Activated CD4-positive, alpha-beta memory T cell treated with anti-CD3 and anti-CD28 coated beads, Interleukin-2, amount 10 ng/mL, durations not matched to agents 7 days and 5 days (primary cell): ENCODE data around the gene C22orf31. TPM values are rescaled to one million over a fixed set of nuclear protein-coding genes. Genes with fewer than 3 reads are reported as not detected.
A peak's percentile ranks its signal among the peaks of the same experiment; 100 is the strongest.
"Not testable (repeated sequence)": the region's sequence is repeated elsewhere in the genome, so short reads cannot be mapped to it uniquely, and the experiment has no call there.

Source experiments
- CTCF ChIA-PET: fragments of 350-600 bp; sonication (Branson Sonifier 250); formaldehyde crosslinking; loops from one replicate; lab custom pipeline; 2021; ENCODE audit warnings: antibody characterized with exemption, inconsistent platforms; lab: Charles Lee
- POLR2A ChIA-PET: fragments of 350-600 bp; sonication (Branson Sonifier 250); formaldehyde crosslinking; loops from one replicate; lab custom pipeline; 2021; ENCODE audit warnings: antibody characterized with exemption; lab: Charles Lee
- DNase-seq: peaks from one replicate; pipeline ENCODE4 v3.0.0-alpha.2; 2020
- H3K27ac Mint-ChIP-seq: one replicate; pipeline ENCODE4 v1.8.0; 2021; ENCODE audit warnings: mild to moderate bottlenecking, mixed read lengths
- H3K27me3 Mint-ChIP-seq: one replicate; pipeline ENCODE4 v1.8.0; 2021; ENCODE audit warnings: mixed read lengths
- H3K36me3 Mint-ChIP-seq: one replicate; pipeline ENCODE4 v1.8.0; 2021; ENCODE audit warnings: low read depth, mixed read lengths
- H3K4me1 Mint-ChIP-seq: one replicate; pipeline ENCODE4 v1.8.0; 2021; ENCODE audit warnings: mixed read lengths
- H3K4me3 Mint-ChIP-seq: one replicate; pipeline ENCODE4 v1.8.0; 2021; ENCODE audit warnings: mild to moderate bottlenecking, mixed read lengths
- H3K9me3 Mint-ChIP-seq: one replicate; pipeline ENCODE4 v1.8.0; 2021; ENCODE audit warnings: mixed read lengths
- total RNA-seq, 2 experiments: library from RNA; stranded (reverse); gene quantifications; one replicate each; pipeline ENCODE4 v1.2.3, GENCODE V29; 2021

C22orf31 gene
- total RNA-seq, 2 experiments from 2014 or later, result not detected

- Mint-ChIP-seq H3K36me3 (no peaks in the 10 kb centered on the region), H3K27me3 (peaks cover 5% of the 10 kb centered on the region), H3K9me3 (no peaks in the 10 kb centered on the region), H3K4me1 (no peaks in the 10 kb centered on the region), H3K4me3 (no peak overlapping the region), H3K27ac (no peak overlapping the region)
- DNase-seq, result peak; percentile 62
- ChIA-PET POLR2A (interaction anchor here (0.5 to 2.0 kb wide), 2 partner anchors 358 to 440 kb away, joined by 3 to 4 read pairs; no protein-coding TSS in a partner anchor), CTCF (interaction anchor here (0.6 to 4.0 kb wide), 41 partner anchors 11 to 1160 kb away, joined by 3 to 42 read pairs (median 4); no protein-coding TSS in a partner anchor)
These were observed 21.0 kb downstream of the C22orf31 start for GRCh38 chr22:29040385-29041275.

GRCh38 chr22:29039684-29040083 lies 21.9 kb downstream of the C22orf31 start:
- DNase-seq, H3K27me3 Mint-ChIP-seq, H3K27ac Mint-ChIP-seq, H3K4me3 Mint-ChIP-seq, H3K4me1 Mint-ChIP-seq, H3K9me3 Mint-ChIP-seq, H3K36me3 Mint-ChIP-seq: not testable (repeated sequence)
- POLR2A ChIA-PET, result interaction anchor here (2.0 kb wide), 1 partner anchor 439 kb away, joined by 4 read pairs; no protein-coding TSS in a partner anchor
- CTCF ChIA-PET, result interaction anchor here (0.7 to 4.0 kb wide), 12 partner anchors 13 to 1019 kb away, joined by 3 to 42 read pairs (median 4); no protein-coding TSS in a partner anchor

GRCh38 chr22:29039148-29039547 lies 22.5 kb downstream of the C22orf31 start:
- Mint-ChIP-seq H3K9me3 (no peaks in the 10 kb centered on the region), H3K27me3 (peaks cover 8% of the 10 kb centered on the region), H3K4me1 (no peaks in the 10 kb centered on the region), H3K27ac (no peak overlapping the region), H3K4me3 (no peak overlapping the region), H3K36me3 (no peaks in the 10 kb centered on the region)
- DNase-seq, result no peak
- CTCF ChIA-PET, result interaction anchor here (0.7 to 4.0 kb wide), 7 partner anchors 14 to 439 kb away, joined by 3 to 42 read pairs (median 5); no protein-coding TSS in a partner anchor
- POLR2A ChIA-PET, result interaction anchor here (0.7 to 2.0 kb wide), 2 partner anchors 249 to 439 kb away, joined by 3 to 4 read pairs; no protein-coding TSS in a partner anchor

GRCh38 chr22:29037340-29037932 lies 24.2 kb downstream of the C22orf31 start:
- no peaks in the 10 kb centered on the region for H3K4me1 Mint-ChIP-seq
- ChIA-PET POLR2A (interaction anchor here (0.6 kb wide), 1 partner anchor 155 kb away, joined by 3 read pairs; no protein-coding TSS in a partner anchor), CTCF (interaction anchor here (1.4 kb wide), 1 partner anchor 182 kb away, joined by 4 read pairs; no protein-coding TSS in a partner anchor)
- H3K9me3 Mint-ChIP-seq, result no peaks in the 10 kb centered on the region
- no peak overlapping the region for H3K27ac Mint-ChIP-seq
- H3K36me3 Mint-ChIP-seq, result no peaks in the 10 kb centered on the region
- DNase-seq, result no peak
- H3K27me3 Mint-ChIP-seq, result peaks cover 11% of the 10 kb centered on the region
- no peak overlapping the region for H3K4me3 Mint-ChIP-seq

GRCh38 chr22:29032584-29032983 lies 29.0 kb downstream of the C22orf31 start:
- no peaks in the 10 kb centered on the region for H3K9me3 Mint-ChIP-seq
- POLR2A ChIA-PET, result no interaction called here

GRCh38 chr22:29032014-29032475 lies 29.6 kb downstream of the C22orf31 start:
- peaks cover 11% of the 10 kb centered on the region for H3K4me1 Mint-ChIP-seq
- H3K36me3 Mint-ChIP-seq, result no peaks in the 10 kb centered on the region
- H3K27ac Mint-ChIP-seq, result no peak overlapping the region
- no peaks in the 10 kb centered on the region for H3K9me3 Mint-ChIP-seq
- DNase-seq, result no peak
- no peak overlapping the region for H3K4me3 Mint-ChIP-seq
- peaks cover 44% of the 10 kb centered on the region for H3K27me3 Mint-ChIP-seq
- ChIA-PET POLR2A (no interaction called here), CTCF (interaction anchor here (1.3 kb wide), 1 partner anchor 177 kb away, joined by 4 read pairs; no protein-coding TSS in a partner anchor)

More at GRCh38 chr22:29032584-29032983, 29.0 kb downstream of the C22orf31 start:
- Mint-ChIP-seq H3K4me3 (no peak overlapping the region), H3K27ac (no peak overlapping the region), H3K27me3 (peaks cover 44% of the 10 kb centered on the region), H3K36me3 (no peaks in the 10 kb centered on the region), H3K4me1 (peaks cover 11% of the 10 kb centered on the region)
- no peak for DNase-seq
- CTCF ChIA-PET, result interaction anchor here (0.7 kb wide), 2 partner anchors 135 to 159 kb away, joined by 3 to 4 read pairs; no protein-coding TSS in a partner anchor

DNA sequence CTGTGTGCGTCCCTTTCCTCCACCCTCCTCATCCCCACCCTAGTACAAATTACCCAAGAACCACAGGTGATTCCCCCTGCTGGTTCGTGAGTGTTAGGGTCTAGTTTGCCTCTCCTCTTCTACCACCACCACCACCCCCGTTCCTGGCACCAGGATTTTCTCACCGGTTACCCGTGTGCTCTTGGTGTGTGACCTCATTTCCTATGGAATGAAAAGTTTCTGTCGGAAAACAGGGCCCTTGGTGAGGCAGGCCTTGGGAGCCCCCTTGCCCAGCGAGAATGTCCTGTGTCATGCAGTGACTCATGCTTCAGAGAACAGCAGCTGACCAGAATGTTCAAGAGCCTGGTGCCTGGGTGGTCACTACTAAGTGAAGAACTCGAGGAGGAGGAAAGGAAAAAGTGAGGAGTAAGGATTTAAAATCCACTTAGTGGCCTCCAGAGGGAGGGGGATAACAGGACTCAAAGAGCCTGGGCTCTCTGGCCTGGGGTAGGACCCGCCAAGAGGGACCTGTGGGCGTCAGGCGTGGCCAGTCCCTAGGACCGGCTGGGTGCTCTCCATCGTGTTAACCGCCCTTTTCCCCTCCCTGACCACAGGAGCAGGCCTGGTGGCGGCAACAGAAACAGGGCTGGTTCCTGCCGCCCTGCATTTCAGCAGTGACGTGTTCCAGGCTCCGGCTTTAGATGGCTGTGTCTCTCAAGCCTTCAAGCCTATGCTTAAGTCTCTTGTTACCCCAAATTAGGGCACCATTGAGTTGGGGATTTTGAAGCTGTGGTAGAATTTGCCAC lies 30.2 kb downstream of the C22orf31 start:
- H3K27ac Mint-ChIP-seq, result no peak overlapping the region
- no peaks in the 10 kb centered on the region for H3K9me3 Mint-ChIP-seq
- no peak for DNase-seq
- H3K4me1 Mint-ChIP-seq, result peaks cover 11% of the 10 kb centered on the region
- no peaks in the 10 kb centered on the region for H3K36me3 Mint-ChIP-seq
- H3K4me3 Mint-ChIP-seq, result no peak overlapping the region
- ChIA-PET POLR2A (no interaction called here), CTCF (interaction anchor here (0.5 to 1.3 kb wide), 2 partner anchors 176 to 217 kb away, joined by 3 to 4 read pairs; no protein-coding TSS in a partner anchor)
- H3K27me3 Mint-ChIP-seq, result peaks cover 44% of the 10 kb centered on the region

GRCh38 chr22:29030618-29031226 lies 30.9 kb downstream of the C22orf31 start:
- no peak overlapping the region for H3K4me3 Mint-ChIP-seq
- H3K27me3 Mint-ChIP-seq, result peaks cover 48% of the 10 kb centered on the region
- peaks cover 11% of the 10 kb centered on the region for H3K4me1 Mint-ChIP-seq
- DNase-seq, result no peak
- CTCF ChIA-PET, result interaction anchor here (0.5 to 2.0 kb wide), 3 partner anchors 10 to 218 kb away, joined by 3 to 5 read pairs (median 4); no protein-coding TSS in a partner anchor
- no peaks in the 10 kb centered on the region for H3K36me3 Mint-ChIP-seq
- H3K9me3 Mint-ChIP-seq, result no peaks in the 10 kb centered on the region
- POLR2A ChIA-PET, result no interaction called here
- no peak overlapping the region for H3K27ac Mint-ChIP-seq

DNA sequence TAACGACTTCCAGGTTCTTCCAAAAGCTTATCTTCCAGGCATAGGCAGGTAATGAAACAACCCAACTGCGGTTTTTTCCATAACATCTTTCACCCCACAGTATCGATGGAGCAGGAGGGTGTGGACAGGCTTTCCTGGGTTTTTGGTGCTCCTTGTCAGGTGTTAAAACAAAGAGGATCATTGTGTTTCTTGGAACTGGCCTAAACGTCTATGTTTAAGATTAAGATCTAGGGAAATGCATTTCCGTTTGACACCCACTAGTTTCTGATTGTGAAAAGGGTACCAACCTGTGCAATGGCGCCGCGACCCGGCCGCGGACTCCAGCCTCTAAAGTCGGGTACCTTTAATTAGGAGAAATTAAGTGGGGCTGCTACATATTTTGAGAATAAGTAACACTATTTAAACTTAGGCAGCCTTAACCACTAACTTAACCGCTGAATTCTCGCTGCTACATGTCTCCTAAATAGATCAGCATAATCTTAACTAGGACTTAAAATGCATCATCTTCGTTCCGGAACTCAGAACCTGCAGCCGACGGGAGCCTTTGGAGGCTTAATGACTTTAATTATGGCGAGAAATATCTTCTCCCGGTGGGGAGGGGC lies 31.5 kb downstream of the C22orf31 start:
- H3K9me3 Mint-ChIP-seq, result no peaks in the 10 kb centered on the region
- no peak for DNase-seq
- H3K4me3 Mint-ChIP-seq, result no peak overlapping the region
- H3K4me1 Mint-ChIP-seq, result peaks cover 11% of the 10 kb centered on the region
- H3K27ac Mint-ChIP-seq, result no peak overlapping the region
- peaks cover 48% of the 10 kb centered on the region for H3K27me3 Mint-ChIP-seq
- H3K36me3 Mint-ChIP-seq, result no peaks in the 10 kb centered on the region
- ChIA-PET CTCF (interaction anchor here (2.0 kb wide), 1 partner anchor 11 kb away, joined by 5 read pairs; no protein-coding TSS in a partner anchor), POLR2A (no interaction called here)

DNA sequence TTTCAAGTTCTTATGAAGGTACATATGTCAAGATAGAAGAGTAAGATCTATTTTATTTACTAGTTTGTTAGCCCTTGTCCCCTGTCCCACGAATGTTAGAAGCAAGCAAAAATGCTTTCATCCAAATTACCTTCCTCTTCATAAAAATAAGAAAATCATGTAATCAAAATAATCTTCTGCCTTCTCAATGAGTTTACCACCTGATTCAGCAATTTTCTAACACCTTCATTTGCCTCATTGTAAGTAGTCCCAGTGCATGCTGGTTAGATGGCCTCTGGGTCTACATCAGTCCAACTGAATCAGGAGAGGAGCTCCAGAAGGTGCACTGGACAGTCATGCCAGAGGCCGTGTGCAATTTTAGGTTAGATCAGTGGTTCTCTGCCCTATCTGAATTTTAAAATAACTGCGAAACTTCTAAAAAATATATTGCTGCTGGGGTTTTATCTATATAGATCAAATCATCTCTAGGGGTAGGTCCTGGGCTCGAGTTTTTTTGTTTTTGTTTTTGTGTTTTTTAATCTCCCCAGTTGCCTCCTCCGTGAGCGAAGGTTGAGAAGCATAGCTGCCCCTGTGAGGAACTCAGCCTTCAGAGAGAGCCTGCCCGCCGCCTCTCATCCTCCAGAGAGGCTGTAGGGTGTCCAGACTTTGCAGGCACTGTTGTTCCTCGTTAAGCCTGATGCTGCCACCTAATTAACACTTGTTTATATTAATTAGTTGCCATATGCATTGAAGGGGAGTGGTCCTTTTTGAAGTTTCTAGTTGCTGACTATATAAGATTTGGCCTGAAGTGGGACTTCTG lies 32.2 kb downstream of the C22orf31 start:
- Mint-ChIP-seq H3K9me3 (no peaks in the 10 kb centered on the region), H3K4me3 (no peak overlapping the region), H3K4me1 (peaks cover 11% of the 10 kb centered on the region), H3K27ac (no peak overlapping the region), H3K36me3 (no peaks in the 10 kb centered on the region), H3K27me3 (peaks cover 46% of the 10 kb centered on the region)
- ChIA-PET CTCF (interaction anchor here (2.0 kb wide), 1 partner anchor 12 kb away, joined by 5 read pairs; no protein-coding TSS in a partner anchor), POLR2A (no interaction called here)
- no peak for DNase-seq

- peaks cover 11% of the 10 kb centered on the region for H3K4me1 Mint-ChIP-seq
These were observed 33.2 kb downstream of the C22orf31 start for GRCh38 chr22:29028468-29028867.

More at GRCh38 chr22:29028468-29028867, 33.2 kb downstream of the C22orf31 start:
- DNase-seq, result no peak
- H3K36me3 Mint-ChIP-seq, result no peaks in the 10 kb centered on the region
- no peaks in the 10 kb centered on the region for H3K9me3 Mint-ChIP-seq
- peaks cover 51% of the 10 kb centered on the region for H3K27me3 Mint-ChIP-seq
- no peak overlapping the region for H3K4me3 Mint-ChIP-seq
- POLR2A ChIA-PET, result no interaction called here
- no peak overlapping the region for H3K27ac Mint-ChIP-seq
- CTCF ChIA-PET, result no interaction called here
